OCI-LY1 (cell line): ENCODE data around the gene SLC6A7.
"Not testable (repeated sequence)": the region's sequence is repeated elsewhere in the genome, so short reads cannot be mapped to it uniquely, and the experiment has no call there.

Experiments used
- EZH2 ChIP-seq: fragments of 200-600 bp; sonication (generic), shearing (Covaris generic); IDR thresholded peaks from 2 replicates; pipeline ENCODE4 v1.8.0; 2017; ENCODE audit warnings: borderline replicate concordance, mixed run types, mild to moderate bottlenecking, antibody characterized with exemption, low read length, moderate library complexity, mixed read lengths
- TF ChIP-seq, protein P1 (sequence below): fragments of 200-600 bp; sonication (generic), shearing (Covaris generic); IDR thresholded peaks from 2 replicates; pipeline ENCODE4 v1.5.1; 2017; ENCODE audit warnings: mild to moderate bottlenecking, antibody characterized with exemption, low read length, moderate library complexity, mixed read lengths

DNA sequence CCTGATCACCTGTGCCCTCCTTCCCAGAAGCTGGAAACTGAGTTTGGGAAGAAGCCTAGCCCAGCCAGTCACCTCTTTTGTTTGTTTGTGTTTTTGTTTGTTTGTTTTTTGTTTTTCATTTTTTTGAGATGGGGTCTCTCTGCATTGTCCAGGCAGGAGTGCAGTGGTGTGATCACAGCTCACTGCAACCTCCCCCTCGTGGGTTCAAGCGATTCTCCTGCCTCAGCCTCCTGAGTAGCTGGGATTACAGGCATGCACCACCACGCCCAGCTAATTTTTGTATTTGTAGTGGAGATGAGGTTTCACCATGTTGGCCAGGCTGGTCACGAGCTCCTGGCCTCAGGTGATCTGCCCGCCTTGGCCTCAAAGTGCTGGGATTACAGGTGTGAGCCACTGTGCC is 43.8 kb downstream of the SLC6A7 start:
- TF ChIP-seq, protein P1, sequence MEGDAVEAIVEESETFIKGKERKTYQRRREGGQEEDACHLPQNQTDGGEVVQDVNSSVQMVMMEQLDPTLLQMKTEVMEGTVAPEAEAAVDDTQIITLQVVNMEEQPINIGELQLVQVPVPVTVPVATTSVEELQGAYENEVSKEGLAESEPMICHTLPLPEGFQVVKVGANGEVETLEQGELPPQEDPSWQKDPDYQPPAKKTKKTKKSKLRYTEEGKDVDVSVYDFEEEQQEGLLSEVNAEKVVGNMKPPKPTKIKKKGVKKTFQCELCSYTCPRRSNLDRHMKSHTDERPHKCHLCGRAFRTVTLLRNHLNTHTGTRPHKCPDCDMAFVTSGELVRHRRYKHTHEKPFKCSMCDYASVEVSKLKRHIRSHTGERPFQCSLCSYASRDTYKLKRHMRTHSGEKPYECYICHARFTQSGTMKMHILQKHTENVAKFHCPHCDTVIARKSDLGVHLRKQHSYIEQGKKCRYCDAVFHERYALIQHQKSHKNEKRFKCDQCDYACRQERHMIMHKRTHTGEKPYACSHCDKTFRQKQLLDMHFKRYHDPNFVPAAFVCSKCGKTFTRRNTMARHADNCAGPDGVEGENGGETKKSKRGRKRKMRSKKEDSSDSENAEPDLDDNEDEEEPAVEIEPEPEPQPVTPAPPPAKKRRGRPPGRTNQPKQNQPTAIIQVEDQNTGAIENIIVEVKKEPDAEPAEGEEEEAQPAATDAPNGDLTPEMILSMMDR = not testable (repeated sequence)
- TF ChIP-seq EZH2 = not testable (repeated sequence)
